GM10266 (cell line): Measurements from ENCODE around the gene QPCT.

Experiments used
- DNase-seq: peaks from one replicate; pipeline ENCODE4 v3.0.0; 2012; ENCODE audit errors: extremely low spot score
- CTCF ChIP-seq: IDR thresholded peaks from 2 replicates; pipeline ENCODE4 v1.5.1; 2012; ENCODE audit warnings: mild to moderate bottlenecking, low read depth; ENCODE audit not compliant: control insufficient read depth, insufficient read depth; ENCODE audit errors: missing control alignments

The QPCT gene

GRCh38 chr2:37390777-37391176, 46.3 kb downstream of the QPCT start:
- DNase-seq = no peak
- TF ChIP-seq CTCF = no peak

- TF ChIP-seq CTCF = no peak
- DNase-seq = no peak
These were observed 47.3 kb downstream of the QPCT start for GRCh38 chr2:37391711-37392110.

GRCh38 chr2:37392428-37392827, 48.0 kb downstream of the QPCT start:
- no peak for TF ChIP-seq CTCF

GRCh38 chr2:37394263-37394662, 49.8 kb downstream of the QPCT start:
- DNase-seq = no peak
- no peak for TF ChIP-seq CTCF

More at GRCh38 chr2:37392428-37392827, 48.0 kb downstream of the QPCT start:
- DNase-seq = no peak

GRCh38 chr2:37394796-37395555, 50.5 kb downstream of the QPCT start:
- no peak for DNase-seq
- TF ChIP-seq CTCF = no peak

- no peak for TF ChIP-seq CTCF
- no peak for DNase-seq
These were observed 52.6 kb downstream of the QPCT start for GRCh38 chr2:37396890-37397565.

GRCh38 chr2:37398990-37399389, 54.6 kb downstream of the QPCT start:
- DNase-seq = no peak
- TF ChIP-seq CTCF = no peak
